GM12892 (cell line): ENCODE measurements around the gene CRABP1.

ENCODE experiments used
- POLR2A ChIP-seq: IDR thresholded peaks from 2 replicates; pipeline ENCODE4 v1.6.1; 2011; ENCODE audit warnings: low read depth, low read length, control low read depth
- POLR2AphosphoS5 ChIP-seq: IDR thresholded peaks from 2 replicates; pipeline ENCODE4 v1.6.1; 2011; ENCODE audit warnings: low read depth, low read length, control low read depth
- TAF1 ChIP-seq: IDR thresholded peaks from 2 replicates; pipeline ENCODE4 v1.6.1; 2011; ENCODE audit warnings: low read depth, mild to moderate bottlenecking, control low read depth, low read length, borderline replicate concordance

- TF ChIP-seq POLR2A, result no peak
- TF ChIP-seq POLR2AphosphoS5, result no peak
- TF ChIP-seq TAF1, result no peak
Measured at GRCh38 chr15:78362716-78363380, 22.7 kb downstream of the CRABP1 start.
